IMR-90 (cell line): Measurements from ENCODE around the gene EIF2S1. TPM values are rescaled to one million over a fixed set of nuclear protein-coding genes. Genes with fewer than 3 reads are reported as not detected.

Experiments
- ATAC-seq: fragments of 200-7000 bp; cut with Tn5 transposase; 2 replicates; pipeline ENCODE4 v1.9.1; 2020; ENCODE audit warnings: low read depth, mild to moderate bottlenecking, moderate library complexity
- BruUV-seq: library from RNA; stranded (reverse); fragments of 400-500 nt; replicated peaks from 2 replicates; lab custom pipeline; 2021; lab: Mats Ljungman, UMichigan
- CTCF ChIA-PET: fragments of 300-600 bp; formaldehyde crosslinking; extraction: SDS; loops from one replicate; lab custom pipeline; 2021; ENCODE audit warnings: antibody characterized with exemption; lab: Yijun Ruan, JAX
- POLR2A ChIA-PET: fragments of 300-600 bp; sonication (Branson Sonifier 250); formaldehyde crosslinking; loops from one replicate; lab custom pipeline; 2022; ENCODE audit warnings: antibody characterized with exemption; ENCODE audit not compliant: unreplicated experiment; lab: Charles Lee
- DNase-seq: peaks from one replicate; pipeline ENCODE4 v3.0.0; 2013
- H2AFZ ChIP-seq: replicated peaks from 2 replicates; pipeline ENCODE3; 2013; ENCODE audit warnings: low read length, mild to moderate bottlenecking; ENCODE audit not compliant: poor library complexity
- H2AK5ac ChIP-seq: 2 replicates; pipeline ENCODE4 v1.6.1; 2013; ENCODE audit warnings: low read depth, low read length, inconsistent platforms
- H2AK9ac ChIP-seq: replicated peaks from 2 replicates; pipeline ENCODE3; 2013; ENCODE audit warnings: mild to moderate bottlenecking, low read depth, low read length, moderate library complexity; ENCODE audit not compliant: poor library complexity
- H2BK120ac ChIP-seq: 2 replicates; pipeline ENCODE4 v1.6.1; 2013; ENCODE audit warnings: low read depth, low read length, inconsistent platforms
- H2BK15ac ChIP-seq: 3 replicates; pipeline ENCODE4 v1.6.1; 2013; ENCODE audit warnings: low read depth, low read length, inconsistent platforms
- H2BK20ac ChIP-seq: 2 replicates; pipeline ENCODE4 v1.6.1; 2013; ENCODE audit warnings: low read depth, mild to moderate bottlenecking, inconsistent platforms, low read length, moderate library complexity
- H2BK5ac ChIP-seq: 2 replicates; pipeline ENCODE4 v1.6.1; 2013; ENCODE audit warnings: mild to moderate bottlenecking, low read depth, low read length, inconsistent platforms; ENCODE audit not compliant: poor library complexity, severe bottlenecking
- H3K14ac ChIP-seq: replicated peaks from 2 replicates; pipeline ENCODE4 v1.6.1; 2013; ENCODE audit warnings: low read depth, low read length, inconsistent platforms
- H3K18ac ChIP-seq: 2 replicates; pipeline ENCODE4 v1.6.1; 2013; ENCODE audit warnings: low read depth, low read length, control low read depth
- H3K23ac ChIP-seq: 2 replicates; pipeline ENCODE4 v1.6.1; 2013; ENCODE audit warnings: low read depth, low read length, inconsistent platforms
- H3K27ac ChIP-seq: 2 replicates; pipeline ENCODE4 v1.5.1; 2013; ENCODE audit warnings: mild to moderate bottlenecking, control low read depth, low read length; ENCODE audit not compliant: insufficient read depth
- H3K27me3 ChIP-seq: 2 replicates; pipeline ENCODE4 v1.6.1; 2013; ENCODE audit warnings: low read length; ENCODE audit not compliant: control insufficient read depth, insufficient read depth
- H3K36me3 ChIP-seq: 2 replicates; pipeline ENCODE4 v1.6.1; 2013; ENCODE audit warnings: low read length, mixed read lengths; ENCODE audit not compliant: control insufficient read depth, insufficient read depth
- H3K4ac ChIP-seq: 2 replicates; pipeline ENCODE4 v1.6.1; 2013; ENCODE audit warnings: low read depth, low read length, inconsistent platforms
- H3K4me1 ChIP-seq: 2 replicates; pipeline ENCODE4 v1.6.1; 2013; ENCODE audit warnings: low read length, mixed read lengths; ENCODE audit not compliant: control insufficient read depth, insufficient read depth
- H3K4me2 ChIP-seq: 2 replicates; pipeline ENCODE4 v1.6.1; 2013; ENCODE audit warnings: low read depth, mild to moderate bottlenecking, control low read depth, low read length, moderate library complexity
- H3K4me3 ChIP-seq: 2 replicates; pipeline ENCODE4 v1.5.1; 2013; ENCODE audit warnings: low read depth, mild to moderate bottlenecking, control low read depth, low read length, moderate library complexity; ENCODE audit not compliant: insufficient read depth
- H3K56ac ChIP-seq: 2 replicates; pipeline ENCODE4 v1.6.1; 2013; ENCODE audit warnings: low read length, inconsistent platforms; ENCODE audit not compliant: insufficient read depth; ENCODE audit errors: extremely low read depth
- H3K79me1 ChIP-seq, 2 experiments: 2 replicates each; pipeline ENCODE4 v1.6.1; 2013; ENCODE audit warnings: low read length in 2 of 2, inconsistent platforms in 1 of 2, low read depth in 1 of 2
- H3K9ac ChIP-seq: 2 replicates; pipeline ENCODE4 v1.6.1; 2013; ENCODE audit warnings: low read depth, low read length, control low read depth
- H3K9me1 ChIP-seq: 2 replicates; pipeline ENCODE4 v1.6.1; 2013; ENCODE audit warnings: low read length, inconsistent platforms; ENCODE audit not compliant: insufficient read depth
- H3K9me3 ChIP-seq: 2 replicates; pipeline ENCODE4 v1.6.1; 2013; ENCODE audit warnings: low read length; ENCODE audit not compliant: control insufficient read depth, insufficient read depth
- H4K20me1 ChIP-seq: 2 replicates; pipeline ENCODE4 v1.6.1; 2013; ENCODE audit warnings: low read length, inconsistent platforms; ENCODE audit not compliant: insufficient read depth
- H4K5ac ChIP-seq: 2 replicates; pipeline ENCODE4 v1.6.1; 2013; ENCODE audit warnings: mild to moderate bottlenecking, low read depth, low read length, control low read depth
- H4K8ac ChIP-seq, 2 experiments: 2 replicates each; pipeline ENCODE4 v1.6.1; 2013; ENCODE audit warnings: low read depth in 2 of 2, low read length in 2 of 2, control low read depth in 1 of 2, inconsistent platforms in 1 of 2
- H4K91ac ChIP-seq: 2 replicates; pipeline ENCODE4 v1.6.1; 2013; ENCODE audit warnings: low read depth, low read length, inconsistent platforms; ENCODE audit not compliant: insufficient read depth
- BHLHE40 ChIP-seq: fragments of 150-350 bp; IDR thresholded peaks from 2 replicates; pipeline ENCODE4 v1.6.1; 2016; ENCODE audit warnings: mild to moderate bottlenecking, low read depth, low read length
- CEBPB ChIP-seq: IDR thresholded peaks from 2 replicates; pipeline ENCODE4 v1.6.1; 2012; ENCODE audit warnings: low read depth, low read length, improper control_type of control experiment
- MAFK ChIP-seq: IDR thresholded peaks from 2 replicates; pipeline ENCODE4 v1.6.1; 2012; ENCODE audit warnings: low read depth, low read length, improper control_type of control experiment
- MAZ ChIP-seq: IDR thresholded peaks from 2 replicates; pipeline ENCODE4 v1.6.1; 2012; ENCODE audit warnings: low read depth, mild to moderate bottlenecking, low read length, improper control_type of control experiment, moderate library complexity, borderline replicate concordance
- MXI1 ChIP-seq: IDR thresholded peaks from 2 replicates; pipeline ENCODE4 v1.6.1; 2012; ENCODE audit warnings: low read depth, mild to moderate bottlenecking, low read length, moderate library complexity, borderline replicate concordance
- RAD21 ChIP-seq: IDR thresholded peaks from 2 replicates; pipeline ENCODE4 v1.6.1; 2012; ENCODE audit warnings: low read length, improper control_type of control experiment
- RFX5 ChIP-seq: IDR thresholded peaks from 2 replicates; pipeline ENCODE4 v1.8.0; 2012; ENCODE audit warnings: low read depth, mild to moderate bottlenecking, low read length, moderate library complexity
- WGBS, 2 experiments: methylation state at CpG; one replicate each; pipeline versions ENCODE4 v1.1.5 to v1.1.7; 2013; ENCODE audit warnings: missing lambda C conversion rate in 2 of 2; ENCODE audit not compliant: insufficient read length in 1 of 2; ENCODE audit errors: extremely low coverage in 2 of 2; 5-methylcytosine and 5-hydroxymethylcytosine counted together
- dilution Hi-C: fragments of 300-500 bp; cut with HindIII; formaldehyde crosslinking; loops from one replicate; pipeline ENCODE4 v1.14.3; 2018; ENCODE audit warnings: low sequenced_read_pairs; ENCODE audit not compliant: unreplicated experiment
- in situ Hi-C: fragments of 300-500 bp; cut with MboI; formaldehyde crosslinking; loops from 3 replicates; pipeline ENCODE4 v1.14.3; 2019; ENCODE audit warnings: low sequenced_read_pairs, inconsistent platforms, mixed read lengths
- intact Hi-C: fragments of 100-400 bp; cut with micrococcal nuclease; formaldehyde crosslinking; loops from 2 replicates; pipeline ENCODE4 v1.10.0; 2022
- polyA plus RNA-seq, 3 experiments: library from polyadenylated mRNA; depleted of rRNA; stranded (reverse); fragments of >200 nt; gene quantifications; 2 replicates each; pipeline ENCODE4 v1.2.3, GENCODE V29; 2012; ENCODE audit warnings: low replicate concordance in 1 of 3
- total RNA-seq: library from RNA; depleted of rRNA; stranded (reverse); fragments of >200 nt; gene quantifications from 2 replicates; pipeline ENCODE4 v1.2.3, GENCODE V29; 2012
- TF ChIP-seq, protein P1 (sequence below): fragments of 150-350 bp; IDR thresholded peaks from 2 replicates; pipeline ENCODE4 v1.6.1; 2017; ENCODE audit warnings: mild to moderate bottlenecking, antibody characterized with exemption, low read length, low read depth

The EIF2S1 gene
- total and polyA plus RNA-seq, 2 of the 4 experiments (the other 2 are of a cell fraction), result 57.9 to 125 TPM

DNA sequence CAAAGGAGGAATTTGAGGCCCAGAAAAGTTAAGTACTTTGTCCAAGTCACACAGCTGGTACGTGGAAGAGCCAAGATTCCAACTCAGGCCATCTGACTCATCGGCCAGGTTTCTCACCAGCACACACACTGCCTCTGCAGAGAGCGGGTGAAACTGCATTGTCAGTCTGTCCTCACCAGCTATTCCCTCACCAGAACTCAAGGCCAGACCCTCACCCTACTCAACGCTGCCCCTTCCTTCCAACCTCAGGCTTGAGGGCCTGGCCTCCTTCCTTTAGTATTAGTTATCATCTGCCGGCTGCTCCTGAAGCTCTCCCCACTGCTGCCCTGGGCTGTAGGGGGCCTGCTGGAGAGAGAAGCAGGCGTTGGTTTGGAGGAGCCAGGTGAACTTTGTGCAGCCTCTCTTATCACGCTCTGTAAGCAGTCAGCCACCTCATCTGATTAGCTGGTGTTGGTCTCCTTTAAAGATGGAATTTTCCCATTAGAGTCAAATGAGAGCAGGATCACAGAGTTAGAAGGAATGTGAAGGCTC, 68.4 kb downstream of the EIF2S1 start:
- H4K91ac ChIP-seq, result no peak overlapping the region
- ATAC-seq, result peak; percentile 54
- CTCF ChIA-PET, result interaction anchor here (0.6 to 2.8 kb wide), 4 partner anchors 143 to 219 kb away, joined by 3 to 39 read pairs (median 4); no protein-coding TSS in a partner anchor
- H2AK9ac ChIP-seq, result no peak overlapping the region
- H3K9me3 ChIP-seq, result no peaks in the 10 kb centered on the region
- no peaks in the 10 kb centered on the region for H4K20me1 ChIP-seq
- no peak overlapping the region for H3K18ac ChIP-seq
- no peaks in the 10 kb centered on the region for H3K9me1 ChIP-seq
- no peak overlapping the region for H3K56ac ChIP-seq
- in situ Hi-C loops, result loop anchor here (5.0 to 25.0 kb wide), 2 partner anchors 139 to 284 kb away; partner anchors contain the start of gene RDH12
- H3K14ac ChIP-seq, result no peak overlapping the region
- no peak overlapping the region for H2BK120ac ChIP-seq
- H3K4me3 ChIP-seq, result no peak overlapping the region
- intact Hi-C loops, result no loop called here
- H3K27me3 ChIP-seq, result peaks cover 16% of the 10 kb centered on the region
- no peak overlapping the region for H3K9ac ChIP-seq
- no peak overlapping the region for H2BK5ac ChIP-seq
- H2BK15ac ChIP-seq, result no peak overlapping the region
- dilution Hi-C loops, result no loop called here
- H4K5ac ChIP-seq, result no peak overlapping the region
- no peaks in the 10 kb centered on the region for H3K4me1 ChIP-seq
- H3K4ac ChIP-seq, result no peak overlapping the region
- H4K8ac ChIP-seq, result no peak overlapping the region
- H3K27ac ChIP-seq, result no peak overlapping the region
- POLR2A ChIA-PET, result no interaction called here
- H2BK20ac ChIP-seq, result no peak overlapping the region
- H3K79me1 ChIP-seq, result no peaks in the 10 kb centered on the region
- H3K36me3 ChIP-seq, result no peaks in the 10 kb centered on the region
- H3K23ac ChIP-seq, result no peak overlapping the region
- TF ChIP-seq MAZ (no peak), RAD21 (no peak), RFX5 (no peak), MXI1 (no peak), MAFK (no peak), BHLHE40 (no peak), CEBPB (no peak)
- TF ChIP-seq, protein P1, sequence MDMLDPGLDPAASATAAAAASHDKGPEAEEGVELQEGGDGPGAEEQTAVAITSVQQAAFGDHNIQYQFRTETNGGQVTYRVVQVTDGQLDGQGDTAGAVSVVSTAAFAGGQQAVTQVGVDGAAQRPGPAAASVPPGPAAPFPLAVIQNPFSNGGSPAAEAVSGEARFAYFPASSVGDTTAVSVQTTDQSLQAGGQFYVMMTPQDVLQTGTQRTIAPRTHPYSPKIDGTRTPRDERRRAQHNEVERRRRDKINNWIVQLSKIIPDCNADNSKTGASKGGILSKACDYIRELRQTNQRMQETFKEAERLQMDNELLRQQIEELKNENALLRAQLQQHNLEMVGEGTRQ, result no peak
- H3K4me2 ChIP-seq, result no peak overlapping the region
- no peak overlapping the region for H2AK5ac ChIP-seq
- peak overlapping the region; percentile 25 for H2AFZ ChIP-seq
- no TSS peak for BruUV-seq
- 50% methylated on average over 3 of the region's 7 CpGs; no CpG with 5 or more reads in 1 of the 2 experiments for whole genome bisulfite sequencing, 2 experiments
- DNase-seq, result peak; percentile 75
